ENCODE results near the gene FAT1. TPM values are rescaled to one million over a fixed set of nuclear protein-coding genes. Genes with fewer than 3 reads are reported as not detected.

The FAT1 gene
- total and polyA plus RNA-seq, 9 of the 15 experiments (the other 6 are each of a cell fraction or from before 2014, with no cell fraction given): 6.0 to 38.4 (median 21.4) TPM

DNA sequence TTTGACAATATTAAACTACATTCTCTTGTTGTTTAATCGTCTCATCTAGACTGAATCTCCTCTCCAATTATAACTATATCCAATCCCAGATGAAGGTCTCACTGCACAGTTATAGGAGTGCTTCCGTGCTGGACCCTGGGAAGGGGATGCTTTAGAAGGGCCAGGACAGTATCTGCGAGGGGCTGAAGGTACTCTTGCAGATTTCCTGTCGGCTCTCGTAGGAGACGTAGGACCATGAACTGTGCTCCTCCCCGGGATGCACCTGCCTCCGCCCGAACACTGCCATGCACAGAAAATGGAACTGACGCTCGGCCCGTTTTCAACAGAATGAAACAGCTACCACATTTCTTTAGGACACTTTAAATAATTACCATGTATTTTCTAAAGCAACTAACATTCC, 39.4 kb downstream of the FAT1 start:
- TF ChIP-seq THAP12 (CRISPR knock-in tag; IDR thresholded peaks at IDR 0.05) (no peak), NR3C1 (CRISPR knock-in tag; IDR thresholded peaks at IDR 0.05) (no peak), TOE1 (IDR thresholded peaks at IDR 0.05; ENCODE audit: borderline replicate concordance) (no peak), TOE1 (CRISPR knock-in tag; IDR thresholded peaks at IDR 0.05; ENCODE audit: borderline replicate concordance, low read depth) (no peak), BDP1 (IDR thresholded peaks at IDR 0.05; ENCODE audit: insufficient read depth, insufficient read length) (no peak), XRCC5 (IDR thresholded peaks at IDR 0.05; ENCODE audit: low read depth, low read length) (no peak), GATA2 (CRISPR knock-in tag; IDR thresholded peaks at IDR 0.05) (no peak), ZNF41 (CRISPR knock-in tag; conservative IDR thresholded peaks at IDR 0.05) (no peak), ETV6 (IDR thresholded peaks at IDR 0.05; ENCODE audit: borderline replicate concordance in 1 of 2, low read depth in 2 of 2, low read length in 1 of 2) (no peak), ETV6 (CRISPR knock-in tag; IDR thresholded peaks at IDR 0.05; ENCODE audit: borderline replicate concordance) (no peak), SMAD3 (CRISPR knock-in tag; conservative IDR thresholded peaks at IDR 0.05) (no peak), SIN3A (IDR thresholded peaks at IDR 0.05; ENCODE audit: borderline replicate concordance in 2 of 2, control insufficient read depth in 1 of 2, low read depth in 2 of 2, low read length in 2 of 2) (no peak), DNMT1 (IDR thresholded peaks at IDR 0.05) (no peak), SREBF1 (IDR thresholded peaks at IDR 0.05; ENCODE audit: borderline replicate concordance, low read depth, low read length) (no peak), MCM5 (IDR thresholded peaks at IDR 0.05; ENCODE audit: low read depth) (no peak), HOXB6 (CRISPR knock-in tag; IDR thresholded peaks at IDR 0.05; ENCODE audit: borderline replicate concordance) (no peak)
- Histone ChIP-seq H3K79me2 (ENCODE audit: control insufficient read depth, insufficient read depth, low read length) (no peaks in the 10 kb centered on the region), H3K27ac (ENCODE audit: extremely low read depth, low read depth, low read length) (no peak overlapping the region), H3K4me3 (no peak overlapping the region), H2AFZ (ENCODE audit: low read depth, low read length) (no peak overlapping the region), H3K9me1 (ENCODE audit: control insufficient read depth, insufficient read depth, low read length) (no peaks in the 10 kb centered on the region), H3K9me3 (replicated peaks; ENCODE audit: control insufficient read depth, insufficient read depth, low read depth, low read length) (no peaks in the 10 kb centered on the region), H3K36me3 (ENCODE audit: control insufficient read depth, insufficient read depth, low read length) (no peaks in the 10 kb centered on the region), H4K20me1 (replicated peaks; ENCODE audit: control insufficient read depth, insufficient read depth, low read length) (no peaks in the 10 kb centered on the region), H3K4me2 (ENCODE audit: insufficient read depth, low read length) (no peak overlapping the region), H3K27me3 (ENCODE audit: control insufficient read depth in 2 of 2, insufficient read depth in 2 of 2, low read length in 2 of 2) (0 out of 5 replicates have a peak, but pooled peaks cover 0 to 3% of the 10 kb centered on the region in 2 experiments), H3K4me1 (replicated peaks in 1 of 2; ENCODE audit: control insufficient read depth in 2 of 2, insufficient read depth in 2 of 2, low read length in 2 of 2) (no peaks in the 10 kb centered on the region), H3K9ac (ENCODE audit: insufficient read depth in 1 of 2, low read depth in 2 of 2, low read length in 2 of 2) (no peak overlapping the region)
- POLR2A ChIA-PET: no interaction called here
- in situ Hi-C loops (cut with MboI): no loop called here
- 44% methylated on average over 12 of the region's 12 CpGs for WGBS (ENCODE audit: insufficient coverage, low coverage, missing lambda C conversion rate)
- DNase-seq (ENCODE audit: extremely low read depth in 1 of 4, low spot score in 3 of 4) (no peak), ATAC-seq (no peak), FAIRE-seq (no peak)
- CTCF ChIA-PET (ENCODE audit: low intra/inter-chr PET ratio): interaction anchor here (0.6 kb wide), 1 partner anchor 19 kb away, joined by 3 read pairs; no protein-coding TSS in a partner anchor
- intact Hi-C loops (cut with micrococcal nuclease): no loop called here
- no TSS peak for BruUV-seq (replicated peaks)
